ENCODE results near the gene HDAC4.

- TF ChIP-seq SMAD3 (CRISPR knock-in tag; IDR thresholded peaks at IDR 0.05; ENCODE audit: borderline replicate concordance) (no peak), ATF2 (CRISPR knock-in tag; IDR thresholded peaks at IDR 0.05; ENCODE audit: borderline replicate concordance, low read depth) (no peak), ZBTB21 (CRISPR knock-in tag; IDR thresholded peaks at IDR 0.05; ENCODE audit: borderline replicate concordance) (no peak), USF2 (CRISPR knock-in tag; IDR thresholded peaks at IDR 0.05) (no peak), SMAD4 (CRISPR knock-in tag; IDR thresholded peaks at IDR 0.05) (no peak), CREB1 (CRISPR knock-in tag; IDR thresholded peaks at IDR 0.05) (no peak), TEAD4 (CRISPR knock-in tag; IDR thresholded peaks at IDR 0.05) (no peak), TP53 (CRISPR knock-in tag; IDR thresholded peaks at IDR 0.05) (no peak), GTF2I (CRISPR knock-in tag; conservative IDR thresholded peaks at IDR 0.05) (no peak), ETV6 (CRISPR knock-in tag; IDR thresholded peaks at IDR 0.05) (no peak)
- TF ChIP-seq, protein P1, sequence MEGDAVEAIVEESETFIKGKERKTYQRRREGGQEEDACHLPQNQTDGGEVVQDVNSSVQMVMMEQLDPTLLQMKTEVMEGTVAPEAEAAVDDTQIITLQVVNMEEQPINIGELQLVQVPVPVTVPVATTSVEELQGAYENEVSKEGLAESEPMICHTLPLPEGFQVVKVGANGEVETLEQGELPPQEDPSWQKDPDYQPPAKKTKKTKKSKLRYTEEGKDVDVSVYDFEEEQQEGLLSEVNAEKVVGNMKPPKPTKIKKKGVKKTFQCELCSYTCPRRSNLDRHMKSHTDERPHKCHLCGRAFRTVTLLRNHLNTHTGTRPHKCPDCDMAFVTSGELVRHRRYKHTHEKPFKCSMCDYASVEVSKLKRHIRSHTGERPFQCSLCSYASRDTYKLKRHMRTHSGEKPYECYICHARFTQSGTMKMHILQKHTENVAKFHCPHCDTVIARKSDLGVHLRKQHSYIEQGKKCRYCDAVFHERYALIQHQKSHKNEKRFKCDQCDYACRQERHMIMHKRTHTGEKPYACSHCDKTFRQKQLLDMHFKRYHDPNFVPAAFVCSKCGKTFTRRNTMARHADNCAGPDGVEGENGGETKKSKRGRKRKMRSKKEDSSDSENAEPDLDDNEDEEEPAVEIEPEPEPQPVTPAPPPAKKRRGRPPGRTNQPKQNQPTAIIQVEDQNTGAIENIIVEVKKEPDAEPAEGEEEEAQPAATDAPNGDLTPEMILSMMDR (IDR thresholded peaks at IDR 0.05) = no peak
- TF ChIP-seq, protein P2, sequence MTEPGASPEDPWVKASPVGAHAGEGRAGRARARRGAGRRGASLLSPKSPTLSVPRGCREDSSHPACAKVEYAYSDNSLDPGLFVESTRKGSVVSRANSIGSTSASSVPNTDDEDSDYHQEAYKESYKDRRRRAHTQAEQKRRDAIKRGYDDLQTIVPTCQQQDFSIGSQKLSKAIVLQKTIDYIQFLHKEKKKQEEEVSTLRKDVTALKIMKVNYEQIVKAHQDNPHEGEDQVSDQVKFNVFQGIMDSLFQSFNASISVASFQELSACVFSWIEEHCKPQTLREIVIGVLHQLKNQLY (CRISPR knock-in tag; IDR thresholded peaks at IDR 0.05) = no peak
- TF ChIP-seq, protein P3, sequence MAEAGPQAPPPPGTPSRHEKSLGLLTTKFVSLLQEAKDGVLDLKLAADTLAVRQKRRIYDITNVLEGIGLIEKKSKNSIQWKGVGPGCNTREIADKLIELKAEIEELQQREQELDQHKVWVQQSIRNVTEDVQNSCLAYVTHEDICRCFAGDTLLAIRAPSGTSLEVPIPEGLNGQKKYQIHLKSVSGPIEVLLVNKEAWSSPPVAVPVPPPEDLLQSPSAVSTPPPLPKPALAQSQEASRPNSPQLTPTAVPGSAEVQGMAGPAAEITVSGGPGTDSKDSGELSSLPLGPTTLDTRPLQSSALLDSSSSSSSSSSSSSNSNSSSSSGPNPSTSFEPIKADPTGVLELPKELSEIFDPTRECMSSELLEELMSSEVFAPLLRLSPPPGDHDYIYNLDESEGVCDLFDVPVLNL (CRISPR knock-in tag; IDR thresholded peaks at IDR 0.05; ENCODE audit: borderline replicate concordance, low read depth) = no peak
Observed at GRCh38 chr2:239238839-239239606, 161.8 kb downstream of the HDAC4 start.

Data from WTC11 (cell line).